Retinal pigment epithelial cell (primary cell): ENCODE data around the gene SDK1.

Experiments used
- DNase-seq: peaks from one replicate; pipeline ENCODE4 v3.0.0-alpha.2; 2010; ENCODE audit warnings: low read depth
- H3K4me3 ChIP-seq: 2 replicates; pipeline ENCODE4 v1.5.1; 2011; ENCODE audit warnings: mild to moderate bottlenecking, low read length, control low read depth, moderate library complexity
- CTCF ChIP-seq: conservative IDR thresholded peaks from 2 replicates; pipeline ENCODE4 v1.5.1; 2011; ENCODE audit warnings: low read depth, low read length, control low read depth, inconsistent platforms

The SDK1 gene

GRCh38 chr7:3806516-3806915, 505.5 kb downstream of the SDK1 start:
- no peak for DNase-seq
- no peak for TF ChIP-seq CTCF

GRCh38 chr7:3807824-3808223, 506.8 kb downstream of the SDK1 start:
- no peak for DNase-seq
- TF ChIP-seq CTCF: no peak
- H3K4me3 ChIP-seq: no peak overlapping the region

More at GRCh38 chr7:3806516-3806915, 505.5 kb downstream of the SDK1 start:
- no peak overlapping the region for H3K4me3 ChIP-seq

GRCh38 chr7:3821488-3821887, 520.4 kb downstream of the SDK1 start:
- no peak for TF ChIP-seq CTCF
- no peak for DNase-seq
- H3K4me3 ChIP-seq: no peak overlapping the region

GRCh38 chr7:3825491-3825890, 524.4 kb downstream of the SDK1 start:
- no peak for DNase-seq
- no peak for TF ChIP-seq CTCF
- no peak overlapping the region for H3K4me3 ChIP-seq

GRCh38 chr7:3832199-3832598, 531.1 kb downstream of the SDK1 start:
- H3K4me3 ChIP-seq: no peak overlapping the region
- no peak for DNase-seq
- TF ChIP-seq CTCF: no peak

- TF ChIP-seq CTCF: no peak
- DNase-seq: no peak
- H3K4me3 ChIP-seq: no peak overlapping the region
Measured at GRCh38 chr7:3835109-3835508, 534.1 kb downstream of the SDK1 start.

GRCh38 chr7:3836855-3837254, 535.8 kb downstream of the SDK1 start:
- no peak overlapping the region for H3K4me3 ChIP-seq
- no peak for TF ChIP-seq CTCF
- no peak for DNase-seq
